ENCODE measurements around the gene SEMA3E.

SEMA3E gene

GRCh38 chr7:83599131-83599530 lies 49.8 kb downstream of the SEMA3E start:
- no peak overlapping the region for H3K9ac ChIP-seq (ENCODE audit: low read length)
- no peaks in the 10 kb centered on the region for H3K4me1 ChIP-seq (ENCODE audit: control insufficient read depth, insufficient read depth, low read length)
- DNase-seq (ENCODE audit: low read depth), result peak; percentile 18
- no peak overlapping the region for H3K4me3 ChIP-seq (ENCODE audit: low read length)
- H3K27me3 ChIP-seq (replicated peaks; ENCODE audit: control insufficient read depth, insufficient read depth, low read length), result no peaks in the 10 kb centered on the region
- no peaks in the 10 kb centered on the region for H3K9me3 ChIP-seq (ENCODE audit: control insufficient read depth, low read length)
- no peaks in the 10 kb centered on the region for H3K36me3 ChIP-seq (ENCODE audit: control insufficient read depth, insufficient read depth, low read length, severe bottlenecking)

GRCh38 chr7:83593921-83594475 lies 54.9 kb downstream of the SEMA3E start:
- DNase-seq (ENCODE audit: low read depth), result no peak
- Histone ChIP-seq H3K4me3 (ENCODE audit: low read length) (no peak overlapping the region), H3K4me1 (ENCODE audit: control insufficient read depth, insufficient read depth, low read length) (no peaks in the 10 kb centered on the region), H3K9ac (ENCODE audit: low read length) (no peak overlapping the region), H3K27me3 (replicated peaks; ENCODE audit: control insufficient read depth, insufficient read depth, low read length) (no peaks in the 10 kb centered on the region), H3K36me3 (ENCODE audit: control insufficient read depth, insufficient read depth, low read length, severe bottlenecking) (no peaks in the 10 kb centered on the region), H3K9me3 (ENCODE audit: control insufficient read depth, low read length) (no peaks in the 10 kb centered on the region)

GRCh38 chr7:83588602-83589240 lies 60.2 kb downstream of the SEMA3E start:
- H3K4me3 ChIP-seq (ENCODE audit: low read length), result no peak overlapping the region
- DNase-seq (ENCODE audit: low read depth), result no peak
- no peaks in the 10 kb centered on the region for H3K9me3 ChIP-seq (ENCODE audit: control insufficient read depth, low read length)
- H3K27me3 ChIP-seq (replicated peaks; ENCODE audit: control insufficient read depth, insufficient read depth, low read length), result no peaks in the 10 kb centered on the region
- no peak overlapping the region for H3K9ac ChIP-seq (ENCODE audit: low read length)
- H3K4me1 ChIP-seq (ENCODE audit: control insufficient read depth, insufficient read depth, low read length), result peaks cover 5% of the 10 kb centered on the region
- H3K36me3 ChIP-seq (ENCODE audit: control insufficient read depth, insufficient read depth, low read length, severe bottlenecking), result no peaks in the 10 kb centered on the region

- Histone ChIP-seq H3K4me1 (ENCODE audit: control insufficient read depth, insufficient read depth, low read length) (peaks cover 5% of the 10 kb centered on the region), H3K36me3 (ENCODE audit: control insufficient read depth, insufficient read depth, low read length, severe bottlenecking) (no peaks in the 10 kb centered on the region), H3K9me3 (ENCODE audit: control insufficient read depth, low read length) (no peaks in the 10 kb centered on the region), H3K27me3 (replicated peaks; ENCODE audit: control insufficient read depth, insufficient read depth, low read length) (no peaks in the 10 kb centered on the region), H3K4me3 (ENCODE audit: low read length) (no peak overlapping the region), H3K9ac (ENCODE audit: low read length) (no peak overlapping the region)
- DNase-seq (ENCODE audit: low read depth), result no peak
Observed at GRCh38 chr7:83586281-83586680, 62.7 kb downstream of the SEMA3E start.

GRCh38 chr7:83581667-83582435 lies 67.1 kb downstream of the SEMA3E start:
- H3K4me1 ChIP-seq (ENCODE audit: control insufficient read depth, insufficient read depth, low read length), result peaks cover 10% of the 10 kb centered on the region
- H3K9ac ChIP-seq (ENCODE audit: low read length), result no peak overlapping the region
- no peaks in the 10 kb centered on the region for H3K27me3 ChIP-seq (replicated peaks; ENCODE audit: control insufficient read depth, insufficient read depth, low read length)
- no peaks in the 10 kb centered on the region for H3K9me3 ChIP-seq (ENCODE audit: control insufficient read depth, low read length)
- H3K36me3 ChIP-seq (ENCODE audit: control insufficient read depth, insufficient read depth, low read length, severe bottlenecking), result no peaks in the 10 kb centered on the region
- DNase-seq (ENCODE audit: low read depth), result no peak
- no peak overlapping the region for H3K4me3 ChIP-seq (ENCODE audit: low read length)

- DNase-seq (ENCODE audit: low read depth), result peak; percentile 41
- Histone ChIP-seq H3K4me3 (ENCODE audit: low read length) (no peak overlapping the region), H3K4me1 (ENCODE audit: control insufficient read depth, insufficient read depth, low read length) (peaks cover 6% of the 10 kb centered on the region), H3K9ac (ENCODE audit: low read length) (no peak overlapping the region), H3K27me3 (replicated peaks; ENCODE audit: control insufficient read depth, insufficient read depth, low read length) (no peaks in the 10 kb centered on the region), H3K9me3 (ENCODE audit: control insufficient read depth, low read length) (no peaks in the 10 kb centered on the region), H3K36me3 (ENCODE audit: control insufficient read depth, insufficient read depth, low read length, severe bottlenecking) (no peaks in the 10 kb centered on the region)
Observed at GRCh38 chr7:83579740-83580139, 69.2 kb downstream of the SEMA3E start.

GRCh38 chr7:83575436-83575835 lies 73.5 kb downstream of the SEMA3E start:
- no peaks in the 10 kb centered on the region for H3K9me3 ChIP-seq (ENCODE audit: control insufficient read depth, low read length)
- no peaks in the 10 kb centered on the region for H3K27me3 ChIP-seq (replicated peaks; ENCODE audit: control insufficient read depth, insufficient read depth, low read length)
- H3K4me1 ChIP-seq (ENCODE audit: control insufficient read depth, insufficient read depth, low read length), result peaks cover 6% of the 10 kb centered on the region
- H3K4me3 ChIP-seq (ENCODE audit: low read length), result no peak overlapping the region
- no peaks in the 10 kb centered on the region for H3K36me3 ChIP-seq (ENCODE audit: control insufficient read depth, insufficient read depth, low read length, severe bottlenecking)
- no peak overlapping the region for H3K9ac ChIP-seq (ENCODE audit: low read length)
- DNase-seq (ENCODE audit: low read depth), result no peak

GRCh38 chr7:83574616-83575015 lies 74.3 kb downstream of the SEMA3E start:
- no peak overlapping the region for H3K4me3 ChIP-seq (ENCODE audit: low read length)
- peaks cover under 1% of the 10 kb centered on the region for H3K4me1 ChIP-seq (ENCODE audit: control insufficient read depth, insufficient read depth, low read length)
- no peaks in the 10 kb centered on the region for H3K9me3 ChIP-seq (ENCODE audit: control insufficient read depth, low read length)
- no peaks in the 10 kb centered on the region for H3K27me3 ChIP-seq (replicated peaks; ENCODE audit: control insufficient read depth, insufficient read depth, low read length)
- DNase-seq (ENCODE audit: low read depth), result no peak
- no peaks in the 10 kb centered on the region for H3K36me3 ChIP-seq (ENCODE audit: control insufficient read depth, insufficient read depth, low read length, severe bottlenecking)
- H3K9ac ChIP-seq (ENCODE audit: low read length), result no peak overlapping the region

- no peaks in the 10 kb centered on the region for H3K4me1 ChIP-seq (ENCODE audit: control insufficient read depth, insufficient read depth, low read length)
- DNase-seq (ENCODE audit: low read depth), result no peak
- H3K9ac ChIP-seq (ENCODE audit: low read length), result no peak overlapping the region
- no peak overlapping the region for H3K4me3 ChIP-seq (ENCODE audit: low read length)
- no peaks in the 10 kb centered on the region for H3K36me3 ChIP-seq (ENCODE audit: control insufficient read depth, insufficient read depth, low read length, severe bottlenecking)
- no peaks in the 10 kb centered on the region for H3K9me3 ChIP-seq (ENCODE audit: control insufficient read depth, low read length)
- no peaks in the 10 kb centered on the region for H3K27me3 ChIP-seq (replicated peaks; ENCODE audit: control insufficient read depth, insufficient read depth, low read length)
Observed at GRCh38 chr7:83562960-83563359, 86.0 kb downstream of the SEMA3E start.

- Histone ChIP-seq H3K36me3 (ENCODE audit: control insufficient read depth, insufficient read depth, low read length, severe bottlenecking) (no peaks in the 10 kb centered on the region), H3K4me3 (ENCODE audit: low read length) (no peak overlapping the region), H3K9me3 (ENCODE audit: control insufficient read depth, low read length) (no peaks in the 10 kb centered on the region), H3K4me1 (ENCODE audit: control insufficient read depth, insufficient read depth, low read length) (no peaks in the 10 kb centered on the region), H3K27me3 (replicated peaks; ENCODE audit: control insufficient read depth, insufficient read depth, low read length) (no peaks in the 10 kb centered on the region), H3K9ac (ENCODE audit: low read length) (no peak overlapping the region)
- no peak for DNase-seq (ENCODE audit: low read depth)
Observed at GRCh38 chr7:83562289-83562688, 86.7 kb downstream of the SEMA3E start.

GRCh38 chr7:83559887-83560286 lies 89.1 kb downstream of the SEMA3E start:
- Histone ChIP-seq H3K36me3 (ENCODE audit: control insufficient read depth, insufficient read depth, low read length, severe bottlenecking) (no peaks in the 10 kb centered on the region), H3K4me1 (ENCODE audit: control insufficient read depth, insufficient read depth, low read length) (no peaks in the 10 kb centered on the region), H3K4me3 (ENCODE audit: low read length) (no peak overlapping the region), H3K9me3 (ENCODE audit: control insufficient read depth, low read length) (no peaks in the 10 kb centered on the region), H3K9ac (ENCODE audit: low read length) (no peak overlapping the region), H3K27me3 (replicated peaks; ENCODE audit: control insufficient read depth, insufficient read depth, low read length) (no peaks in the 10 kb centered on the region)
- DNase-seq (ENCODE audit: low read depth), result no peak
